Small intestine (tissue), 7 donors: ENCODE data around the gene TTC7B. TPM values are rescaled to one million over a fixed set of nuclear protein-coding genes. Genes with fewer than 3 reads are reported as not detected.

Experiments
- DNase-seq, 2 donors: peaks; one replicate each; pipeline versions ENCODE4 v3.0.0 to v3.0.0-alpha.2; 2013
- FAIRE-seq: peaks from 2 replicates; lab custom pipeline; 2012; peaks lifted over from hg19 to GRCh38; lab: Jason Lieb, UNC
- H3K27ac ChIP-seq, 3 donors: one replicate each; pipeline ENCODE4 v1.5.1; 2013; ENCODE audit warnings: low read length in 2 of 3, mild to moderate bottlenecking in 2 of 3, control low read depth in 1 of 3, inconsistent platforms in 1 of 3, low read depth in 1 of 3, moderate library complexity in 1 of 3
- H3K27me3 ChIP-seq, 3 donors: one replicate each; pipeline ENCODE4 v1.6.1; 2013; ENCODE audit warnings: low read length in 3 of 3, inconsistent platforms in 1 of 3; ENCODE audit not compliant: control insufficient read depth in 3 of 3, insufficient read depth in 3 of 3
- H3K36me3 ChIP-seq, 3 donors: one replicate each; pipeline ENCODE4 v1.6.1; 2013; ENCODE audit warnings: low read length in 3 of 3, inconsistent platforms in 1 of 3, low read depth in 1 of 3, mild to moderate bottlenecking in 1 of 3, moderate library complexity in 1 of 3; ENCODE audit not compliant: control insufficient read depth in 3 of 3, insufficient read depth in 2 of 3
- H3K4me1 ChIP-seq, 3 donors: one replicate each; pipeline ENCODE4 v1.6.1; 2013; ENCODE audit warnings: low read length in 2 of 3, inconsistent platforms in 1 of 3, low read depth in 1 of 3, mild to moderate bottlenecking in 1 of 3, moderate library complexity in 1 of 3; ENCODE audit not compliant: control insufficient read depth in 3 of 3, insufficient read depth in 2 of 3
- H3K4me3 ChIP-seq, 3 donors: one replicate each; pipeline ENCODE4 v1.5.1; 2013; ENCODE audit warnings: low read length in 3 of 3, control low read depth in 1 of 3, inconsistent platforms in 1 of 3, low read depth in 1 of 3, mild to moderate bottlenecking in 1 of 3, moderate library complexity in 1 of 3
- H3K9me3 ChIP-seq, 2 donors: one replicate each; pipeline ENCODE4 v1.6.1; 2013; ENCODE audit warnings: low read depth in 1 of 2, low read length in 1 of 2; ENCODE audit not compliant: control insufficient read depth in 2 of 2, insufficient read depth in 1 of 2
- WGBS, 3 donors: extraction: QIAGEN DNeasy Blood & Tissue Kit; methylation state at CpG; one replicate each; pipeline ENCODE4 v1.1.7; 2013; 5-methylcytosine and 5-hydroxymethylcytosine counted together
- polyA plus RNA-seq, 4 donors: library from polyadenylated mRNA; stranded (reverse) in 3 of 4; unstranded in 1 of 4; fragments of 200-250 nt in 3 of 4; fragments of 120-200 nt in 1 of 4; gene quantifications; one replicate each; pipeline versions ENCODE4 v1.2.1 to v1.2.3, GENCODE V29; 2013
- donor health status: healthy with polysubstance abuse.
- donor health status: control.
- donor health status: control.
- donor health status: Bipolar disorder and iron deficiency.
- donor health status: healthy.

Gene TTC7B
- polyA plus RNA-seq, 4 donors = 2.9 to 8.8 (median 4.3) TPM

DNA sequence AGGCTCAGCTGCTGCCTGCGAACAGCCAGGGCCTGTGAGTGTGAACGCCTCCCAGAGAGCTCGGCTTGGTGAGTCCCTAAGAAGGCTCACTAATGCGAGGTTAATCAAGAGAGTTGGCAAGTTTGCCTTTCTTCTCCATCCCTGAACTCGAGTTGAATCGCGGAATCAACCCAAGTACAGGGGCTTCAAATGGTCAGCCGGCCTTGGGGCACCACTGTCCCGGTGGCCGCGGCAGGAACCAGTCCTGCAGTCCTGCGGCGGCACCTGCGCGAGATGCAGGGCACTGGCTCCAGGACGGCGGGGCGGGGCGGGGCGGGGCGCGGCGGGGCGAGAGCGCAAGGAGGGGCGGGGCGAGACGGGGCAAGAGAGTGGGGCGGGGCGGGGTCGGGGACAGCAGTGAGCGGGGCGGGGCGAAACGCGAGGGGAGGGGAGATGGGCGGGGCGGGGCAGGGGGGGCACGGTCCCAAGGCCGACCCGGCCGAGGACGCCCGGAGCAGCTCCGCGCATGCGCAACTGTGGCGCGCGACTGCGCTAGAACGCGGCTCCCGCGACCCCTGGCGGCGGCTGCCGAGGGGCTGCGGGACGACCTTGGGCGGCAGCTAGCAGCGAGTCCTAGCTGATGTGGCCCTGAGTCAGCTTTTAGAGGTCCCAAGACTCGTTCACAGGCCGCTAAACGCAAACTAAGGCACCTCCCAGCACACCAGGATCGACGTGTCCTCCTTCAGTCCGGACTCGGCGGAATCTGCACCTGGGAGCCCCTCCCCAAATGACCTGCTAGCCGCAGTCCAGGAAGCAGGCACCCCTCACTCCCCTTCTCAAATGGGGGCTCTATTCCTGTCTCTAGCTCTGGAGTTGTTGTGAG, 58.0 kb downstream of the TTC7B start:
- FAIRE-seq = no peak
- Histone ChIP-seq H3K4me3 (peak overlapping the region; percentile 34 to 66 (median 59)), H3K9me3 (peaks cover 0 to 7% of the 10 kb centered on the region in 2 donors), H3K36me3 (no peaks in the 10 kb centered on the region), H3K27ac (peak overlapping the region; percentile 71 to 96 (median 77)), H3K4me1 (peaks cover 0 to 9% (median 5%) of the 10 kb centered on the region in 3 donors), H3K27me3 (peaks cover 0 to 6% (median 0%) of the 10 kb centered on the region in 3 donors)
- WGBS, 3 donors = 0 to 1% (median 1%) methylated on average over 57 to 71 of the region's 71 CpGs
- peak; percentile 91 to 97 for DNase-seq

DNA sequence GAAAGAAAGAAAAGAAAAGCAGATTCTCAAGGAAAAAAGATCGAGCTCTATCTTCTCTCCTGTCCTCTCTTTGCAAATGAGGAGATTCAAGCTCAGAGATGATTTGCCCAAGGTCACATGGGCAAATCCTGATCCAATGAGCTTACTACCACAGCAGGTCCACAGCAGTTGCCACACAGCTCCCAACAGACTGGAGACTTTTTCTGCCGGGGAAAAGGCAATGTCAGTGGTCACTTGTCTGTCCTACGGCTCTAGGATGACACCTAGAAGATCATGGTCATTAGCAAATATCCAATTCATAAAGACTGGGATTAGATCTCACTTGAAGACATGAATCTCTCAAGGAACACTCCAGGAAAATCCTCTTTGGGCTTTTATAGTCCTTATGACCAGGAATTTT, 58.8 kb downstream of the TTC7B start:
- Histone ChIP-seq H3K27ac (no peak overlapping the region), H3K27me3 (peaks cover 0 to 6% (median 0%) of the 10 kb centered on the region in 3 donors), H3K36me3 (no peaks in the 10 kb centered on the region), H3K4me3 (no peak overlapping the region), H3K9me3 (peaks cover 0 to 4% of the 10 kb centered on the region in 2 donors), H3K4me1 (peaks cover 0 to 9% (median 5%) of the 10 kb centered on the region in 3 donors)
- peak in 1 of 2 donors; percentile 10 for DNase-seq
- FAIRE-seq = no peak
- 48 to 77% (median 53%) methylated on average over 3 of the region's 3 CpGs for WGBS, 3 donors

- Histone ChIP-seq H3K9me3 (no peaks in the 10 kb centered on the region), H3K36me3 (no peaks in the 10 kb centered on the region), H3K4me3 (no peak overlapping the region), H3K27ac (no peak overlapping the region), H3K27me3 (peaks cover 0 to 6% (median 0%) of the 10 kb centered on the region in 3 donors), H3K4me1 (peaks cover 0 to 9% (median 5%) of the 10 kb centered on the region in 3 donors)
- DNase-seq (no peak), FAIRE-seq (no peak)
- WGBS, 3 donors = 90 to 94% (median 91%) methylated on average over 10 of the region's 10 CpGs
These were observed 59.4 kb downstream of the TTC7B start for GRCh38 chr14:90756755-90757345.

DNA sequence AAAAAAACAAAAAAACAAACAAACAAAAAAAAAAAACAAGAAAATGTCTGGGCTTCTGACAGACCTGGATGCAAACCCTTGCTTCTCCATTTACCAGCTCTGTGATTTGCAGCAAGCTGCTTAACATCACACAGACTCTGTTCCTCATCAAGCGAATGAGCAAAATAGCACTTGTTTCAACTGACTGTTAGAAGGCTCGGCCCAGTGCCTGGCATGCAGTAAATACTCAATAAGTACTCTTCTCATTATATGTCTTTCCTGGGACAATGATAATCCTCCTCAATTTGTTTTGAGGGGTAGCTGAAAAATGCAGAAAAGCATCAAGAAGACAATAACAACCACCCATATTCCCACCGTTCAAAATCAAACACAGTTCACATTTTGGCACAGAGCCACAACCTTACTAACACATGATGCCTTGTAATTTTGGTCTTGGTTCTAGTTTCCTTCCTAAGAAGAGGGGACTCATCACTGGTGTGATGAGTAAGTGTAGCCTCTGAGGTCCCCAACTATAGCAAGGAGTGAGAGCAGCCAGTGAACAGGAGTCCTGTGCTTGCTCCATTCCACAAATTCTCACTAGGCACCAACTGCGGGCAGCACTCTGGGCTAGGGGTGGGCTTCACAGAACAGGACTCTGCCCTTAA, 60.4 kb downstream of the TTC7B start:
- peaks cover 0 to 9% (median 5%) of the 10 kb centered on the region in 3 donors for H3K4me1 ChIP-seq
- 77 to 79% (median 78%) methylated on average over 4 of the region's 4 CpGs for WGBS, 3 donors

DNA sequence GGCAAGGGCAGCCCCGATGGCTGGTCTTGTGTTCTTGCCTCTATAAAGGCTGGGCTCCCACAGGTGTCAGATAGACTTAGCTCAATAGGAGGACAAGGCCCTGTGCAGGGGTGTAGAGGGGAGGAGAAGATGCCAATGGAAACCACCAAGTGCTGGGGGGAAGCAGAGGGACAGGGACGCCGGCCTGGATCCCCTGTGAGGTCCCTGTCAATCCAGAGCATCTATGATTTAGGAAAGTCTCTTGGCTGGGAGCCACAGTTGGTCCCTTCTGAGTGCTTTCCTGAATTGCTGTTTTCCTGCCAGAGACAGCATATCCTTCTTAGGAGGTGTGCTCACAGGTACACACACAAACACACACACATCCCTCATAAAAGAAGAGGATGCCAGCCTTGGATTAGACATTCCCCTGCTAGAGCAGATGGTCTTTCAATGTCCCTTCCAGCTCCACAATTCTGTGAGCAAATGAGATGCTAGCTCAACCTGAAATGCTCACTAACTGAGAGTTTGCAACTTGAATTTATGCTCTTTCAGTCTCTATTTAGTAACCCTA, 62.7 kb downstream of the TTC7B start:
- no peak for FAIRE-seq
- no peak overlapping the region for H3K4me3 ChIP-seq
- DNase-seq = no peak
- H3K4me1 ChIP-seq = peaks cover 0 to 7% (median 0%) of the 10 kb centered on the region in 3 donors
- H3K27ac ChIP-seq = no peak overlapping the region
- 77 to 88% (median 87%) methylated on average over 3 of the region's 3 CpGs for WGBS, 3 donors
- no peaks in the 10 kb centered on the region for H3K9me3 ChIP-seq
- H3K36me3 ChIP-seq = no peaks in the 10 kb centered on the region
- H3K27me3 ChIP-seq = peaks cover 0 to 6% (median 0%) of the 10 kb centered on the region in 3 donors

More for the DNA sequence above, 60.4 kb downstream of the TTC7B start:
- Histone ChIP-seq H3K27ac (no peak overlapping the region), H3K36me3 (no peaks in the 10 kb centered on the region), H3K4me3 (no peak overlapping the region), H3K27me3 (peaks cover 0 to 6% (median 0%) of the 10 kb centered on the region in 3 donors), H3K9me3 (no peaks in the 10 kb centered on the region)
- FAIRE-seq = no peak
- no peak for DNase-seq

- H3K4me1 ChIP-seq = no peaks in the 10 kb centered on the region
- no peaks in the 10 kb centered on the region for H3K36me3 ChIP-seq
- FAIRE-seq = no peak
- H3K27ac ChIP-seq = no peak overlapping the region
- H3K9me3 ChIP-seq = peaks cover 0 to 4% of the 10 kb centered on the region in 2 donors
- no peak overlapping the region for H3K4me3 ChIP-seq
- no peak for DNase-seq
- 76 to 88% (median 86%) methylated on average over 1 of the region's 1 CpG for WGBS, 3 donors
- peaks cover 0 to 2% (median 0%) of the 10 kb centered on the region in 3 donors for H3K27me3 ChIP-seq
These were observed 65.5 kb downstream of the TTC7B start for GRCh38 chr14:90750701-90751100.

DNA sequence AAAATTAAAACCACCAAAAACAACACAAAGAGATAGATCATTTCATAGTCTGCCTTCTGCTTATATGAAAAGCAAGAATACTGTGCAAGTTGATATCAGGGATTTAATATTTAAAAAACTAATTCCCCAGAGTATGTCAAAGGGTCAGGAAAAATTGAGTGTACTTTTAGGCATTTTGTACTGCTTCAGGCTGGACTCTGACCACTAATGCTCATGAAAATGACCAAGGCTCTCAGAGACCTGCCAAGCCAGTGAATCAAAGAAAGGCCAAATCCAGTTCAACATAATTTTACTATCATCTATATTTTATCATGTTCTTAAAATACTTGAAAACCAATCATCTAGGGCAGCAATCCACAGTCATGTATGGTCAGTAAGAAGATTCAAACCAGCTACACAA, 66.0 kb downstream of the TTC7B start:
- H3K4me3 ChIP-seq = no peak overlapping the region
- no peak for DNase-seq
- no peaks in the 10 kb centered on the region for H3K36me3 ChIP-seq
- no peaks in the 10 kb centered on the region for H3K4me1 ChIP-seq
- H3K27me3 ChIP-seq = no peaks in the 10 kb centered on the region
- no peak overlapping the region for H3K27ac ChIP-seq
- no peak for FAIRE-seq
- peaks cover 0 to 4% of the 10 kb centered on the region in 2 donors for H3K9me3 ChIP-seq

DNA sequence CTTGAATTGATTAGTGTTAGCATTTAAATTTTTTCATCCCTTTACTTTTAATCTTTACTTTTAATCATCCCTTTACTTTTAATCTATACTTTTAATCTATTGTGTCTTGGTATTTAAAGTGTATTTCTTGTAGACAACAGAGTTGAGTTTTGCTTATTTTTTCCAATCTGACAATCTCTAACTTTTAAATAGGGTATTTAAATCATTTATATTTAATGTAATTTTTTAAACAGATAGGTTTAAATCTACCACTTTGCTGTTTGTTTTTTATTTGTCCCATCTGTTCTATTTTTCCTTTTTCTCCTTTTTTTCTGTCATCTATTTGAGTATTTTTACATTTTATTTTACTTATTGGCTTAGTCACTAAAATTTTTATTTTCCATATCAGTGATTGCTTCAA, 68.3 kb downstream of the TTC7B start:
- Histone ChIP-seq H3K27me3 (no peaks in the 10 kb centered on the region), H3K9me3 (peaks cover 0 to 4% of the 10 kb centered on the region in 2 donors), H3K4me3 (no peak overlapping the region), H3K27ac (no peak overlapping the region), H3K4me1 (no peaks in the 10 kb centered on the region), H3K36me3 (no peaks in the 10 kb centered on the region)
- no peak for DNase-seq
- FAIRE-seq = peak; percentile 80
